H1 (cell line): Measurements from ENCODE around the gene CNN3. TPM values are rescaled to one million over a fixed set of nuclear protein-coding genes. Genes with fewer than 3 reads are reported as not detected.

ENCODE experiments used
- CBX8 ChIP-seq: fragments of 300-800, 300-1000 bp; sonication (generic); IDR thresholded peaks from 2 replicates; pipeline ENCODE4 v1.7.1; 2016; ENCODE audit warnings: low read depth, low read length, borderline replicate concordance
- POLR2A ChIP-seq, 2 experiments: IDR thresholded peaks; 1 replicate in 1 of 2; 2 replicates in 1 of 2; pipeline ENCODE4 v1.6.1; 2011; ENCODE audit warnings: low read depth in 2 of 2, low read length in 2 of 2, mild to moderate bottlenecking in 2 of 2; ENCODE audit errors: control extremely low read depth in 1 of 2
- POLR2AphosphoS5 ChIP-seq: IDR thresholded peaks from 2 replicates; pipeline ENCODE4 v1.6.1; 2011; ENCODE audit warnings: low read depth, low read length
- YY1 ChIP-seq: IDR thresholded peaks from 2 replicates; pipeline ENCODE4 v1.6.1; 2011; ENCODE audit warnings: low read depth, mild to moderate bottlenecking, low read length
- polyA plus RNA-seq, 7 experiments: library from polyadenylated mRNA; depleted of rRNA in 3 of 7; stranded (reverse) in 5 of 7; unstranded in 2 of 7; fragments of >200 nt in 5 of 7; fragments of 200-250 nt in 2 of 7; gene quantifications; 1 replicate in 5 of 7; 2 replicates in 1 of 7; 4 replicates in 1 of 7; pipeline versions ENCODE4 v1.2.1 to v1.2.3, GENCODE V29; 2011 to 2013; ENCODE audit warnings: missing spikeins in 2 of 7, mixed read lengths in 2 of 7
- total RNA-seq: library from RNA; stranded (reverse); fragmentation: NEBNext Ultra II Directional; extraction: Animal tissue kit (Norgen Biotek cat#: 25700); gene quantifications from 2 replicates; pipeline ENCODE4 v1.2.1, GENCODE V29; 2021
- TF ChIP-seq, protein P1 (sequence below): fragments of 300-600 bp; sonication (generic); IDR thresholded peaks from 2 replicates; pipeline ENCODE4 v1.7.1; 2012; ENCODE audit warnings: low read length, moderate library complexity, mild to moderate bottlenecking, inconsistent platforms; ENCODE audit not compliant: insufficient replicate concordance

Gene CNN3
- total and polyA plus RNA-seq, 2 of the 8 experiments (the other 6 are each of a cell fraction or from before 2014, with no cell fraction given), result 134 to 266 TPM

DNA sequence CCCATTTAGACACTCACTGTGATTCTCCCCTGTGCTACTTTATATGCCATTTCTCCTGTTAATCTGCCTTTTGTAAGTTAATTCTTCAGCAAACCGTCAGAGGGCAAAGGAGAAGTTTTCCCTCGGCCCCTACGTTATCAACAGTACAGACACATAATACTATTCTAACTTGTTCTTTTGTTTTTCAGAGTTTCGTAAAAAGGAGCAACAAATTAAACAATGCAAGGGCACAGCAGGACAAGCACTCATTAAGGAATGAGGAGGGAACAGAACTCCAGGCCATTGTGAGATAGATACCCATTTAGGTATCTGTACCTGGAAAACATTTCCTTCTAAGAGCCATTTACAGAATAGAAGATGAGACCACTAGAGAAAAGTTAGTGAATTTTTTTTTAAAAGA lies 32.3 kb downstream of the CNN3 start (continued):
- TF ChIP-seq, protein P1, sequence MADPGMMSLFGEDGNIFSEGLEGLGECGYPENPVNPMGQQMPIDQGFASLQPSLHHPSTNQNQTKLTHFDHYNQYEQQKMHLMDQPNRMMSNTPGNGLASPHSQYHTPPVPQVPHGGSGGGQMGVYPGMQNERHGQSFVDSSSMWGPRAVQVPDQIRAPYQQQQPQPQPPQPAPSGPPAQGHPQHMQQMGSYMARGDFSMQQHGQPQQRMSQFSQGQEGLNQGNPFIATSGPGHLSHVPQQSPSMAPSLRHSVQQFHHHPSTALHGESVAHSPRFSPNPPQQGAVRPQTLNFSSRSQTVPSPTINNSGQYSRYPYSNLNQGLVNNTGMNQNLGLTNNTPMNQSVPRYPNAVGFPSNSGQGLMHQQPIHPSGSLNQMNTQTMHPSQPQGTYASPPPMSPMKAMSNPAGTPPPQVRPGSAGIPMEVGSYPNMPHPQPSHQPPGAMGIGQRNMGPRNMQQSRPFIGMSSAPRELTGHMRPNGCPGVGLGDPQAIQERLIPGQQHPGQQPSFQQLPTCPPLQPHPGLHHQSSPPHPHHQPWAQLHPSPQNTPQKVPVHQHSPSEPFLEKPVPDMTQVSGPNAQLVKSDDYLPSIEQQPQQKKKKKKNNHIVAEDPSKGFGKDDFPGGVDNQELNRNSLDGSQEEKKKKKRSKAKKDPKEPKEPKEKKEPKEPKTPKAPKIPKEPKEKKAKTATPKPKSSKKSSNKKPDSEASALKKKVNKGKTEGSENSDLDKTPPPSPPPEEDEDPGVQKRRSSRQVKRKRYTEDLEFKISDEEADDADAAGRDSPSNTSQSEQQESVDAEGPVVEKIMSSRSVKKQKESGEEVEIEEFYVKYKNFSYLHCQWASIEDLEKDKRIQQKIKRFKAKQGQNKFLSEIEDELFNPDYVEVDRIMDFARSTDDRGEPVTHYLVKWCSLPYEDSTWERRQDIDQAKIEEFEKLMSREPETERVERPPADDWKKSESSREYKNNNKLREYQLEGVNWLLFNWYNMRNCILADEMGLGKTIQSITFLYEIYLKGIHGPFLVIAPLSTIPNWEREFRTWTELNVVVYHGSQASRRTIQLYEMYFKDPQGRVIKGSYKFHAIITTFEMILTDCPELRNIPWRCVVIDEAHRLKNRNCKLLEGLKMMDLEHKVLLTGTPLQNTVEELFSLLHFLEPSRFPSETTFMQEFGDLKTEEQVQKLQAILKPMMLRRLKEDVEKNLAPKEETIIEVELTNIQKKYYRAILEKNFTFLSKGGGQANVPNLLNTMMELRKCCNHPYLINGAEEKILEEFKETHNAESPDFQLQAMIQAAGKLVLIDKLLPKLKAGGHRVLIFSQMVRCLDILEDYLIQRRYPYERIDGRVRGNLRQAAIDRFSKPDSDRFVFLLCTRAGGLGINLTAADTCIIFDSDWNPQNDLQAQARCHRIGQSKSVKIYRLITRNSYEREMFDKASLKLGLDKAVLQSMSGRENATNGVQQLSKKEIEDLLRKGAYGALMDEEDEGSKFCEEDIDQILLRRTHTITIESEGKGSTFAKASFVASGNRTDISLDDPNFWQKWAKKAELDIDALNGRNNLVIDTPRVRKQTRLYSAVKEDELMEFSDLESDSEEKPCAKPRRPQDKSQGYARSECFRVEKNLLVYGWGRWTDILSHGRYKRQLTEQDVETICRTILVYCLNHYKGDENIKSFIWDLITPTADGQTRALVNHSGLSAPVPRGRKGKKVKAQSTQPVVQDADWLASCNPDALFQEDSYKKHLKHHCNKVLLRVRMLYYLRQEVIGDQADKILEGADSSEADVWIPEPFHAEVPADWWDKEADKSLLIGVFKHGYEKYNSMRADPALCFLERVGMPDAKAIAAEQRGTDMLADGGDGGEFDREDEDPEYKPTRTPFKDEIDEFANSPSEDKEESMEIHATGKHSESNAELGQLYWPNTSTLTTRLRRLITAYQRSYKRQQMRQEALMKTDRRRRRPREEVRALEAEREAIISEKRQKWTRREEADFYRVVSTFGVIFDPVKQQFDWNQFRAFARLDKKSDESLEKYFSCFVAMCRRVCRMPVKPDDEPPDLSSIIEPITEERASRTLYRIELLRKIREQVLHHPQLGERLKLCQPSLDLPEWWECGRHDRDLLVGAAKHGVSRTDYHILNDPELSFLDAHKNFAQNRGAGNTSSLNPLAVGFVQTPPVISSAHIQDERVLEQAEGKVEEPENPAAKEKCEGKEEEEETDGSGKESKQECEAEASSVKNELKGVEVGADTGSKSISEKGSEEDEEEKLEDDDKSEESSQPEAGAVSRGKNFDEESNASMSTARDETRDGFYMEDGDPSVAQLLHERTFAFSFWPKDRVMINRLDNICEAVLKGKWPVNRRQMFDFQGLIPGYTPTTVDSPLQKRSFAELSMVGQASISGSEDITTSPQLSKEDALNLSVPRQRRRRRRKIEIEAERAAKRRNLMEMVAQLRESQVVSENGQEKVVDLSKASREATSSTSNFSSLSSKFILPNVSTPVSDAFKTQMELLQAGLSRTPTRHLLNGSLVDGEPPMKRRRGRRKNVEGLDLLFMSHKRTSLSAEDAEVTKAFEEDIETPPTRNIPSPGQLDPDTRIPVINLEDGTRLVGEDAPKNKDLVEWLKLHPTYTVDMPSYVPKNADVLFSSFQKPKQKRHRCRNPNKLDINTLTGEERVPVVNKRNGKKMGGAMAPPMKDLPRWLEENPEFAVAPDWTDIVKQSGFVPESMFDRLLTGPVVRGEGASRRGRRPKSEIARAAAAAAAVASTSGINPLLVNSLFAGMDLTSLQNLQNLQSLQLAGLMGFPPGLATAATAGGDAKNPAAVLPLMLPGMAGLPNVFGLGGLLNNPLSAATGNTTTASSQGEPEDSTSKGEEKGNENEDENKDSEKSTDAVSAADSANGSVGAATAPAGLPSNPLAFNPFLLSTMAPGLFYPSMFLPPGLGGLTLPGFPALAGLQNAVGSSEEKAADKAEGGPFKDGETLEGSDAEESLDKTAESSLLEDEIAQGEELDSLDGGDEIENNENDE, result peak; percentile 76
- TF ChIP-seq POLR2A (IDR thresholded peaks at IDR 0.05; ENCODE audit: control extremely low read depth in 1 of 2, low read depth in 2 of 2, low read length in 2 of 2) (no peak), YY1 (no peak), CBX8 (no peak), POLR2AphosphoS5 (peak; percentile 74; the same call in 1 of the 2 replicates)
